ENCODE measurements around the gene LY6G6D. TPM values are rescaled to one million over a fixed set of nuclear protein-coding genes. Genes with fewer than 3 reads are reported as not detected.

The LY6G6D gene
- total and polyA plus RNA-seq, 4 donors = not detected

GRCh38 chr6:31669676-31670075 is 45.5 kb upstream of the LY6G6D start, which contains the start of gene LY6G5B (continued):
- TF ChIP-seq CTCF (IDR thresholded peaks at IDR 0.05; ENCODE audit: low read depth, low read length, missing input control) (no peak), RXRA (IDR thresholded peaks at IDR 0.05) (no peak)

GRCh38 chr6:31676322-31676903 is 38.7 kb upstream of the LY6G6D start:
- no peak for TF ChIP-seq REST (IDR thresholded peaks at IDR 0.05)
- no peak for TF ChIP-seq CTCF (IDR thresholded peaks at IDR 0.05; ENCODE audit: low read depth, low read length, missing input control)
- no peaks in the 10 kb centered on the region for H3K27me3 ChIP-seq (ENCODE audit: control insufficient read depth in 4 of 4, insufficient read depth in 4 of 4, low read length in 3 of 4)
- 86% methylated on average over 4 of the region's 4 CpGs for WGBS
- H3K9me3 ChIP-seq (ENCODE audit: control insufficient read depth in 4 of 4, low read length in 3 of 4) = no peaks in the 10 kb centered on the region
- DNase-seq (ENCODE audit: low spot score) = no peak
- peaks cover 1 to 13% (median 8%) of the 10 kb centered on the region in 4 donors for H3K4me1 ChIP-seq (ENCODE audit: control insufficient read depth in 4 of 4, insufficient read depth in 4 of 4, low read length in 3 of 4)
- H3K27ac ChIP-seq (ENCODE audit: low read depth in 1 of 2, low read length in 2 of 2) = no peak overlapping the region
- H3K4me3 ChIP-seq (ENCODE audit: low read depth in 1 of 3, low read length in 3 of 3) = no peak overlapping the region
- peaks cover 2 to 17% (median 10%) of the 10 kb centered on the region in 4 donors for H3K36me3 ChIP-seq (ENCODE audit: control insufficient read depth in 4 of 4, insufficient read depth in 3 of 4, low read depth in 1 of 4, low read length in 3 of 4)
- no peak overlapping the region for H3K9ac ChIP-seq (ENCODE audit: low read depth in 1 of 2, low read length in 2 of 2)

GRCh38 chr6:31676904-31677303 is 38.2 kb upstream of the LY6G6D start:
- no peak for TF ChIP-seq RXRA (IDR thresholded peaks at IDR 0.05)
- TF ChIP-seq MAX (IDR thresholded peaks at IDR 0.05) = no peak
- no peak for TF ChIP-seq NR2F2 (IDR thresholded peaks at IDR 0.05)
- no peak for TF ChIP-seq FOXA2 (IDR thresholded peaks at IDR 0.05)
- TF ChIP-seq HNF4G (IDR thresholded peaks at IDR 0.05) = no peak
- TF ChIP-seq SP1 (IDR thresholded peaks at IDR 0.05) = no peak
- TF ChIP-seq REST (IDR thresholded peaks at IDR 0.05) = no peak
- TF ChIP-seq CTCF (IDR thresholded peaks at IDR 0.05; ENCODE audit: low read depth, low read length, missing input control) = no peak
- TF ChIP-seq RAD21 (IDR thresholded peaks at IDR 0.05) = no peak
- H3K27ac ChIP-seq (ENCODE audit: low read depth in 1 of 2, low read length in 2 of 2) = no peak overlapping the region
- WGBS = 80% methylated on average over 6 of the region's 6 CpGs

More at GRCh38 chr6:31676904-31677303, 38.2 kb upstream of the LY6G6D start:
- DNase-seq (ENCODE audit: low spot score) = no peak
- no peaks in the 10 kb centered on the region for H3K9me3 ChIP-seq (ENCODE audit: control insufficient read depth in 4 of 4, low read length in 3 of 4)
- no peak overlapping the region for H3K9ac ChIP-seq (ENCODE audit: low read depth in 1 of 2, low read length in 2 of 2)
- H3K4me3 ChIP-seq (ENCODE audit: low read depth in 1 of 3, low read length in 3 of 3) = no peak overlapping the region
- peaks cover 2 to 12% (median 7%) of the 10 kb centered on the region in 4 donors for H3K36me3 ChIP-seq (ENCODE audit: control insufficient read depth in 4 of 4, insufficient read depth in 3 of 4, low read depth in 1 of 4, low read length in 3 of 4)
- H3K27me3 ChIP-seq (ENCODE audit: control insufficient read depth in 4 of 4, insufficient read depth in 4 of 4, low read length in 3 of 4) = no peaks in the 10 kb centered on the region
- peaks cover 1 to 16% (median 9%) of the 10 kb centered on the region in 4 donors for H3K4me1 ChIP-seq (ENCODE audit: control insufficient read depth in 4 of 4, insufficient read depth in 4 of 4, low read length in 3 of 4)
